Measurements from ENCODE around the gene GLTPD2.

The GLTPD2 gene

GRCh38 chr17:4742133-4742532 is 46.6 kb upstream of the GLTPD2 start:
- no peak for TF ChIP-seq EP300 (IDR thresholded peaks at IDR 0.05; ENCODE audit: borderline replicate concordance)
- TF ChIP-seq REST (IDR thresholded peaks at IDR 0.05; ENCODE audit: low read depth), result no peak
- no peak for TF ChIP-seq YY1 (IDR thresholded peaks at IDR 0.05; ENCODE audit: low read depth)
- no peak for TF ChIP-seq MAX (IDR thresholded peaks at IDR 0.05)
- TF ChIP-seq NFIC (IDR thresholded peaks at IDR 0.05), result no peak
- TF ChIP-seq USF1 (IDR thresholded peaks at IDR 0.05), result no peak
- TF ChIP-seq FOXM1 (IDR thresholded peaks at IDR 0.05; ENCODE audit: borderline replicate concordance, low read depth), result no peak
- no peak for TF ChIP-seq TAF1 (IDR thresholded peaks at IDR 0.05; ENCODE audit: low read depth)
- TF ChIP-seq TEAD4 (IDR thresholded peaks at IDR 0.05), result no peak
- no peak for TF ChIP-seq TCF12 (IDR thresholded peaks at IDR 0.05; ENCODE audit: low read depth)
- no peak for TF ChIP-seq ZBTB7A (IDR thresholded peaks at IDR 0.05; ENCODE audit: low read depth)
- no peak for TF ChIP-seq CEBPB (IDR thresholded peaks at IDR 0.05)
- TF ChIP-seq RAD21 (IDR thresholded peaks at IDR 0.05; ENCODE audit: low read depth), result no peak
- no peak for TF ChIP-seq CREB1 (IDR thresholded peaks at IDR 0.05; ENCODE audit: low read depth)

- no peak for TF ChIP-seq FOXM1 (IDR thresholded peaks at IDR 0.05; ENCODE audit: borderline replicate concordance, low read depth)
- TF ChIP-seq ZBTB7A (IDR thresholded peaks at IDR 0.05; ENCODE audit: low read depth), result no peak
- no peak for TF ChIP-seq EP300 (IDR thresholded peaks at IDR 0.05; ENCODE audit: borderline replicate concordance)
- no peak for TF ChIP-seq NFIC (IDR thresholded peaks at IDR 0.05)
- no peak for TF ChIP-seq USF1 (IDR thresholded peaks at IDR 0.05)
- TF ChIP-seq EGR1 (IDR thresholded peaks at IDR 0.05), result no peak
- no peak for TF ChIP-seq RAD21 (IDR thresholded peaks at IDR 0.05; ENCODE audit: low read depth)
- no peak for TF ChIP-seq CREB1 (IDR thresholded peaks at IDR 0.05; ENCODE audit: low read depth)
- no peak for TF ChIP-seq TEAD4 (IDR thresholded peaks at IDR 0.05)
- TF ChIP-seq TAF1 (IDR thresholded peaks at IDR 0.05; ENCODE audit: low read depth), result no peak
- TF ChIP-seq MAX (IDR thresholded peaks at IDR 0.05), result no peak
- no peak for TF ChIP-seq REST (IDR thresholded peaks at IDR 0.05; ENCODE audit: low read depth)
- no peak for TF ChIP-seq YY1 (IDR thresholded peaks at IDR 0.05; ENCODE audit: low read depth)
- TF ChIP-seq TCF12 (IDR thresholded peaks at IDR 0.05; ENCODE audit: low read depth), result no peak
Measured at GRCh38 chr17:4742629-4743028, 46.1 kb upstream of the GLTPD2 start.

GRCh38 chr17:4743216-4743615 is 45.5 kb upstream of the GLTPD2 start:
- TF ChIP-seq TEAD4 (IDR thresholded peaks at IDR 0.05) (no peak), CREB1 (IDR thresholded peaks at IDR 0.05; ENCODE audit: low read depth) (no peak), YY1 (IDR thresholded peaks at IDR 0.05; ENCODE audit: low read depth) (no peak), ZBTB7A (IDR thresholded peaks at IDR 0.05; ENCODE audit: low read depth) (no peak), REST (IDR thresholded peaks at IDR 0.05; ENCODE audit: low read depth) (no peak), CEBPB (IDR thresholded peaks at IDR 0.05) (no peak), NFIC (IDR thresholded peaks at IDR 0.05) (no peak), RAD21 (IDR thresholded peaks at IDR 0.05; ENCODE audit: low read depth) (no peak), USF1 (IDR thresholded peaks at IDR 0.05) (no peak), TCF12 (IDR thresholded peaks at IDR 0.05; ENCODE audit: low read depth) (no peak), TAF1 (IDR thresholded peaks at IDR 0.05; ENCODE audit: low read depth) (no peak), EGR1 (IDR thresholded peaks at IDR 0.05) (no peak), MAX (IDR thresholded peaks at IDR 0.05) (no peak), FOXM1 (IDR thresholded peaks at IDR 0.05; ENCODE audit: borderline replicate concordance, low read depth) (no peak), EP300 (IDR thresholded peaks at IDR 0.05; ENCODE audit: borderline replicate concordance) (no peak)
